Neural progenitor cell (in vitro differentiated cells): ENCODE measurements around the gene KLHDC2. TPM values are rescaled to one million over a fixed set of nuclear protein-coding genes. Genes with fewer than 3 reads are reported as not detected.
"Not testable (repeated sequence)": the region's sequence is repeated elsewhere in the genome, so short reads cannot be mapped to it uniquely, and the experiment has no call there.

ENCODE experiments used
- DNase-seq: peaks from one replicate; pipeline ENCODE4 v3.0.0-alpha.2; 2016; ENCODE audit warnings: low spot score
- H2AFZ ChIP-seq: fragments of 200-600 bp; sonication (generic); replicated peaks from 2 replicates; pipeline ENCODE4 v1.6.1; 2016; ENCODE audit warnings: antibody characterized with exemption
- H3F3A ChIP-seq: fragments of 200-600 bp; sonication (generic); 2 replicates; pipeline ENCODE4 v1.6.1; 2016; ENCODE audit warnings: antibody characterized with exemption, low read depth
- H3K27ac ChIP-seq: fragments of 200-600 bp; sonication (generic); 2 replicates; pipeline ENCODE4 v1.5.1; 2016; ENCODE audit warnings: mild to moderate bottlenecking
- H3K27me3 ChIP-seq: fragments of 200-600 bp; sonication (generic); 2 replicates; pipeline ENCODE4 v1.6.1; 2016; ENCODE audit warnings: mild to moderate bottlenecking, moderate library complexity
- H3K36me3 ChIP-seq: fragments of 200-600 bp; sonication (generic); 2 replicates; pipeline ENCODE4 v1.5.1; 2016
- H3K4me1 ChIP-seq: fragments of 200-600 bp; sonication (generic); 2 replicates; pipeline ENCODE4 v1.6.1; 2016; ENCODE audit warnings: mixed run types
- H3K4me2 ChIP-seq: fragments of 200-600 bp; sonication (generic); 2 replicates; pipeline ENCODE4 v1.6.1; 2016
- H3K4me3 ChIP-seq: fragments of 200-600 bp; sonication (generic); 2 replicates; pipeline ENCODE4 v1.5.1; 2016
- H3K79me2 ChIP-seq: fragments of 200-600 bp; sonication (generic); 2 replicates; pipeline ENCODE4 v1.6.1; 2016; ENCODE audit warnings: low read depth
- H3K9ac ChIP-seq: fragments of 200-600 bp; sonication (generic); 2 replicates; pipeline ENCODE4 v1.6.1; 2016
- H3K9me3 ChIP-seq: fragments of 200-600 bp; sonication (generic); 2 replicates; pipeline ENCODE4 v1.5.1; 2016; ENCODE audit warnings: low read depth
- H4K20me1 ChIP-seq: fragments of 200-600 bp; sonication (generic); 2 replicates; pipeline ENCODE4 v1.6.1; 2016; ENCODE audit warnings: low read depth
- H3K27ac Mint-ChIP-seq: 3 replicates; pipeline ENCODE4 v1.8.0; 2021; ENCODE audit warnings: mixed read lengths
- H3K27me3 Mint-ChIP-seq: 2 replicates; pipeline ENCODE4 v1.8.0; 2022; ENCODE audit warnings: low read depth, mild to moderate bottlenecking, inconsistent platforms, moderate library complexity, mixed read lengths; ENCODE audit not compliant: insufficient read depth
- H3K36me3 Mint-ChIP-seq: 3 replicates; pipeline ENCODE4 v1.8.0; 2021; ENCODE audit warnings: mixed read lengths
- H3K4me1 Mint-ChIP-seq: 3 replicates; pipeline ENCODE4 v1.8.0; 2021; ENCODE audit warnings: mixed read lengths
- H3K4me3 Mint-ChIP-seq: 3 replicates; pipeline ENCODE4 v1.8.0; 2021; ENCODE audit warnings: mild to moderate bottlenecking, moderate library complexity, mixed read lengths
- H3K9me3 Mint-ChIP-seq: 3 replicates; pipeline ENCODE4 v1.8.0; 2020; ENCODE audit warnings: mixed read lengths
- EZH2 ChIP-seq: fragments of 200-600 bp; sonication (generic); IDR thresholded peaks from 2 replicates; pipeline ENCODE4 v1.6.1; 2017; ENCODE audit warnings: antibody characterized with exemption, mild to moderate bottlenecking, moderate library complexity
- EZH2phosphoT487 ChIP-seq: fragments of 200-600 bp; sonication (generic); IDR thresholded peaks from 2 replicates; pipeline ENCODE4 v1.6.1; 2017; ENCODE audit warnings: antibody characterized with exemption
- total RNA-seq: library from RNA; depleted of rRNA; stranded (reverse); fragments of >200 nt; gene quantifications from 2 replicates; pipeline ENCODE4 v1.2.3, GENCODE V29; 2015; ENCODE audit warnings: low replicate concordance
- TF ChIP-seq, protein P1 (sequence below): fragments of 200-600 bp; sonication (generic); IDR thresholded peaks from 2 replicates; pipeline ENCODE4 v1.5.1; 2017; ENCODE audit warnings: antibody characterized with exemption, mild to moderate bottlenecking

Gene KLHDC2
- total RNA-seq, 1 donor from 2014 or later: 73.9 TPM

- Histone ChIP-seq H4K20me1 (no peaks in the 10 kb centered on the region), H2AFZ (peak overlapping the region; percentile 55), H3K4me1 (no peaks in the 10 kb centered on the region), H3F3A (no peaks in the 10 kb centered on the region), H3K9ac (no peak overlapping the region), H3K79me2 (no peaks in the 10 kb centered on the region), H3K9me3 (no peaks in the 10 kb centered on the region), H3K36me3 (no peaks in the 10 kb centered on the region), H3K4me3 (no peak overlapping the region), H3K4me2 (no peak overlapping the region), H3K27me3 (no peaks in the 10 kb centered on the region), H3K27ac (no peak overlapping the region)
- Mint-ChIP-seq H3K27ac (no peak overlapping the region), H3K4me3 (no peak overlapping the region), H3K4me1 (no peaks in the 10 kb centered on the region), H3K9me3 (no peaks in the 10 kb centered on the region), H3K27me3 (no peaks in the 10 kb centered on the region), H3K36me3 (no peaks in the 10 kb centered on the region)
- no peak for TF ChIP-seq EZH2
- TF ChIP-seq EZH2phosphoT487: no peak
- TF ChIP-seq, protein P1, sequence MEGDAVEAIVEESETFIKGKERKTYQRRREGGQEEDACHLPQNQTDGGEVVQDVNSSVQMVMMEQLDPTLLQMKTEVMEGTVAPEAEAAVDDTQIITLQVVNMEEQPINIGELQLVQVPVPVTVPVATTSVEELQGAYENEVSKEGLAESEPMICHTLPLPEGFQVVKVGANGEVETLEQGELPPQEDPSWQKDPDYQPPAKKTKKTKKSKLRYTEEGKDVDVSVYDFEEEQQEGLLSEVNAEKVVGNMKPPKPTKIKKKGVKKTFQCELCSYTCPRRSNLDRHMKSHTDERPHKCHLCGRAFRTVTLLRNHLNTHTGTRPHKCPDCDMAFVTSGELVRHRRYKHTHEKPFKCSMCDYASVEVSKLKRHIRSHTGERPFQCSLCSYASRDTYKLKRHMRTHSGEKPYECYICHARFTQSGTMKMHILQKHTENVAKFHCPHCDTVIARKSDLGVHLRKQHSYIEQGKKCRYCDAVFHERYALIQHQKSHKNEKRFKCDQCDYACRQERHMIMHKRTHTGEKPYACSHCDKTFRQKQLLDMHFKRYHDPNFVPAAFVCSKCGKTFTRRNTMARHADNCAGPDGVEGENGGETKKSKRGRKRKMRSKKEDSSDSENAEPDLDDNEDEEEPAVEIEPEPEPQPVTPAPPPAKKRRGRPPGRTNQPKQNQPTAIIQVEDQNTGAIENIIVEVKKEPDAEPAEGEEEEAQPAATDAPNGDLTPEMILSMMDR: no peak
- DNase-seq: no peak
Measured at GRCh38 chr14:49732896-49733295, 35.1 kb upstream of the KLHDC2 start.

DNA sequence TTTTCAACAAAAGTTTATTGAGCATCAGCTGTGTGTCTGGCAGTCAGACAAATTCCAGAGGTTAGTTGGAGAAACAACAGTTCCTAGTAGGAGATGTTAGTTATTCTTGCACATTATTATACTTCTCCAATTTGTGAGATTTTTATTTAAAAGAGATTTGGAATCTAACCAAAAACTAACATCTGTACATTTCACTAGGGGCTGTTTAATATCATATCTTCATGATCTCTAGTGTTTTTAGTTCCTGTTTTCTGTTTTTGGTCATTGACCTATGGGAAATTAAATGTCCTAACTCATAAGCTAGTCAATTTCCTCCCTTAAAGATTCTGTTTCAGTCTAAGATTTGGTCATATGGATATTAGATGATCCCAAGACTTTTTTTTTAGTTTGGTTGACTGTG is 34.1 kb upstream of the KLHDC2 start:
- TF ChIP-seq, protein P1: no peak
- TF ChIP-seq EZH2phosphoT487 (no peak), EZH2 (no peak)
- Histone ChIP-seq H3K9me3 (no peaks in the 10 kb centered on the region), H3K27ac (no peak overlapping the region), H3K27me3 (no peaks in the 10 kb centered on the region), H3K4me2 (no peak overlapping the region), H3K4me1 (no peaks in the 10 kb centered on the region), H4K20me1 (no peaks in the 10 kb centered on the region), H3K4me3 (no peak overlapping the region), H3F3A (no peaks in the 10 kb centered on the region), H3K79me2 (no peaks in the 10 kb centered on the region), H3K36me3 (no peaks in the 10 kb centered on the region), H2AFZ (no peak overlapping the region), H3K9ac (no peak overlapping the region)
- Mint-ChIP-seq H3K4me1 (no peaks in the 10 kb centered on the region), H3K4me3 (no peak overlapping the region), H3K27ac (no peak overlapping the region), H3K9me3 (no peaks in the 10 kb centered on the region), H3K27me3 (no peaks in the 10 kb centered on the region), H3K36me3 (no peaks in the 10 kb centered on the region)
- no peak for DNase-seq

GRCh38 chr14:49735669-49736068 is 32.3 kb upstream of the KLHDC2 start:
- H3K27ac Mint-ChIP-seq, H3K9ac ChIP-seq, H3F3A ChIP-seq, H3K27me3 Mint-ChIP-seq, H3K4me3 Mint-ChIP-seq, H4K20me1 ChIP-seq, H3K36me3 Mint-ChIP-seq, H3K9me3 Mint-ChIP-seq, H3K4me2 ChIP-seq, H3K4me1 ChIP-seq, H3K36me3 ChIP-seq, H3K79me2 ChIP-seq, H3K27me3 ChIP-seq, H3K27ac ChIP-seq, H2AFZ ChIP-seq, DNase-seq, H3K4me3 ChIP-seq, H3K9me3 ChIP-seq, H3K4me1 Mint-ChIP-seq: not testable (repeated sequence)

- Histone ChIP-seq H3F3A (no peaks in the 10 kb centered on the region), H3K4me2 (no peak overlapping the region), H4K20me1 (no peaks in the 10 kb centered on the region), H2AFZ (no peak overlapping the region), H3K4me1 (no peaks in the 10 kb centered on the region), H3K36me3 (no peaks in the 10 kb centered on the region), H3K79me2 (no peaks in the 10 kb centered on the region), H3K9me3 (no peaks in the 10 kb centered on the region), H3K27me3 (no peaks in the 10 kb centered on the region), H3K27ac (no peak overlapping the region), H3K4me3 (no peak overlapping the region), H3K9ac (no peak overlapping the region)
- Mint-ChIP-seq H3K27ac (no peak overlapping the region), H3K9me3 (no peaks in the 10 kb centered on the region), H3K36me3 (no peaks in the 10 kb centered on the region), H3K4me3 (no peak overlapping the region), H3K4me1 (no peaks in the 10 kb centered on the region), H3K27me3 (no peaks in the 10 kb centered on the region)
- no peak for DNase-seq
- TF ChIP-seq EZH2 (no peak), EZH2phosphoT487 (no peak)
- TF ChIP-seq, protein P1: no peak
Measured at GRCh38 chr14:49745191-49745590, 22.8 kb upstream of the KLHDC2 start.

DNA sequence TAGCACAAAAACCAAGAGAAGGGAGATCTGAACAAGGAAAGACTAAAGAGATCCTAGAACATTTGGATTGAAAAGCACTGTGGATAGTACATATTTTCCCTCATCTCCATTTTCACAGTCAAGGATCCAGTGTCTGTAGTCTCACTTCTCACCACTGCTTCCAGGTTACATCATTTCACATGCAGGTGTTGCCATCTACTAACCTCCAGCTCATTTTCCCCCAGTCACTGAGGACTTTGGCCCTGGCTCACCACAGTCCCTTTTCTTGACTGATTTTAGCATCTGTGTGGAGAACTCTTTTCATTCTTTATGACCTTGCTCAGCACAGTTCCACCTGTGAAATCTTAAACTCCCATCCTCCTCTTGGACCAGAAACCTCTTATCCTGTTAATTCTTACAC is 21.5 kb upstream of the KLHDC2 start:
- H3K9ac ChIP-seq, H3K4me3 ChIP-seq, H2AFZ ChIP-seq, H3K4me1 ChIP-seq, H3K36me3 ChIP-seq, H3K27me3 Mint-ChIP-seq, H3F3A ChIP-seq, H3K27ac ChIP-seq, DNase-seq, H3K4me2 ChIP-seq, H3K9me3 Mint-ChIP-seq, H3K36me3 Mint-ChIP-seq, H3K27ac Mint-ChIP-seq, H4K20me1 ChIP-seq, H3K4me3 Mint-ChIP-seq, H3K9me3 ChIP-seq, H3K27me3 ChIP-seq, H3K79me2 ChIP-seq, H3K4me1 Mint-ChIP-seq: not testable (repeated sequence)
